ENCODE data around the gene AKT2. TPM values are rescaled to one million over a fixed set of nuclear protein-coding genes. Genes with fewer than 3 reads are reported as not detected.

AKT2 gene
- polyA plus RNA-seq, 1 donor (not counting 4 experiments of a cell fraction or from before 2014, with no cell fraction given), result 108 TPM

GRCh38 chr19:40326201-40326600 is 41.1 kb upstream of the AKT2 start:
- Histone ChIP-seq H3K4me1 (ENCODE audit: control insufficient read depth, extremely low read depth, insufficient read depth, low read length) (peaks cover 6% of the 10 kb centered on the region), H3K4me3 (ENCODE audit: control insufficient read depth in 2 of 3, extremely low read depth in 1 of 3, insufficient read depth in 2 of 3, low read depth in 1 of 3, low read length in 3 of 3) (no peak overlapping the region), H2AFZ (ENCODE audit: control insufficient read depth, low read length) (no peak overlapping the region), H3K27me3 (ENCODE audit: control insufficient read depth, extremely low read depth, insufficient read depth, low read length) (no peaks in the 10 kb centered on the region), H3K9me1 (ENCODE audit: control insufficient read depth, extremely low read depth, insufficient read depth, low read length) (no peaks in the 10 kb centered on the region), H3K27ac (ENCODE audit: control insufficient read depth, insufficient read depth, low read length) (no peak overlapping the region), H3K9ac (ENCODE audit: control insufficient read depth, extremely low read depth, insufficient read depth, low read length) (no peak overlapping the region), H4K20me1 (ENCODE audit: control insufficient read depth, extremely low read depth, insufficient read depth, low read length) (no peaks in the 10 kb centered on the region), H3K36me3 (ENCODE audit: control insufficient read depth in 2 of 2, extremely low read depth in 1 of 2, insufficient read depth in 2 of 2, low read length in 2 of 2) (peaks cover 36 to 40% of the 10 kb centered on the region in 2 experiments), H3K9me3 (ENCODE audit: control insufficient read depth, low read depth, low read length) (no peaks in the 10 kb centered on the region), H3K79me2 (ENCODE audit: control insufficient read depth, insufficient read depth, low read length) (no peaks in the 10 kb centered on the region), H3K4me2 (ENCODE audit: control insufficient read depth, extremely low read depth, insufficient read depth, low read depth, low read length) (no peak overlapping the region)
- dilution Hi-C loops (cut with MboI; ENCODE audit: extremely low pct_ligation_motif_present, low sequenced_read_pairs), result no loop called here
- FAIRE-seq (no peak), DNase-seq (ENCODE audit: low read depth, low spot score) (no peak)
- no peak for TF ChIP-seq CTCF (optimal IDR thresholded peaks at IDR 0.05 in 1 of 3, IDR thresholded peaks at IDR 0.05 in 1 of 3, conservative IDR thresholded peaks at IDR 0.05 in 1 of 3; ENCODE audit: extremely low read depth in 1 of 3, insufficient read depth in 2 of 3, low read length in 3 of 3)
- TF ChIP-seq EZH2 (IDR thresholded peaks at IDR 0.05; ENCODE audit: low read length), result no peak

GRCh38 chr19:40323705-40324104 is 38.6 kb upstream of the AKT2 start:
- H3K27me3 ChIP-seq (ENCODE audit: control insufficient read depth, extremely low read depth, insufficient read depth, low read length), result no peaks in the 10 kb centered on the region
- H3K9me3 ChIP-seq (ENCODE audit: control insufficient read depth, low read depth, low read length), result no peaks in the 10 kb centered on the region
- no peak overlapping the region for H3K9ac ChIP-seq (ENCODE audit: control insufficient read depth, extremely low read depth, insufficient read depth, low read length)
- no peak overlapping the region for H3K4me2 ChIP-seq (ENCODE audit: control insufficient read depth, extremely low read depth, insufficient read depth, low read depth, low read length)
- H3K4me1 ChIP-seq (ENCODE audit: control insufficient read depth, extremely low read depth, insufficient read depth, low read length), result no peaks in the 10 kb centered on the region
- FAIRE-seq (no peak), DNase-seq (ENCODE audit: low read depth, low spot score) (no peak)
- no peaks in the 10 kb centered on the region for H3K79me2 ChIP-seq (ENCODE audit: control insufficient read depth, insufficient read depth, low read length)
- dilution Hi-C loops (cut with MboI; ENCODE audit: extremely low pct_ligation_motif_present, low sequenced_read_pairs), result no loop called here
- no peak overlapping the region for H3K27ac ChIP-seq (ENCODE audit: control insufficient read depth, insufficient read depth, low read length)
- no peak overlapping the region for H2AFZ ChIP-seq (ENCODE audit: control insufficient read depth, low read length)
- peaks cover 38 to 40% of the 10 kb centered on the region in 2 experiments for H3K36me3 ChIP-seq (ENCODE audit: control insufficient read depth in 2 of 2, extremely low read depth in 1 of 2, insufficient read depth in 2 of 2, low read length in 2 of 2)
- H3K9me1 ChIP-seq (ENCODE audit: control insufficient read depth, extremely low read depth, insufficient read depth, low read length), result no peaks in the 10 kb centered on the region
- no peak overlapping the region for H3K4me3 ChIP-seq (ENCODE audit: control insufficient read depth in 2 of 3, extremely low read depth in 1 of 3, insufficient read depth in 2 of 3, low read depth in 1 of 3, low read length in 3 of 3)
- TF ChIP-seq EZH2 (IDR thresholded peaks at IDR 0.05; ENCODE audit: low read length) (no peak), CTCF (optimal IDR thresholded peaks at IDR 0.05 in 1 of 3, IDR thresholded peaks at IDR 0.05 in 1 of 3, conservative IDR thresholded peaks at IDR 0.05 in 1 of 3; ENCODE audit: extremely low read depth in 1 of 3, insufficient read depth in 2 of 3, low read length in 3 of 3) (no peak)
- no peaks in the 10 kb centered on the region for H4K20me1 ChIP-seq (ENCODE audit: control insufficient read depth, extremely low read depth, insufficient read depth, low read length)

All from keratinocyte (primary cell).